GM12872 (cell line): ENCODE measurements around the gene CLEC2D.

ENCODE experiments used
- CTCF ChIP-seq: IDR thresholded peaks from 3 replicates; pipeline ENCODE4 v1.5.1; 2011; ENCODE audit warnings: low read depth, mild to moderate bottlenecking, low read length, moderate library complexity; ENCODE audit not compliant: insufficient read depth

CLEC2D gene

GRCh38 chr12:9662488-9662887, 7.0 kb upstream of the CLEC2D start:
- no peak for TF ChIP-seq CTCF

GRCh38 chr12:9667403-9668160, 1.9 kb upstream of the CLEC2D start:
- no peak for TF ChIP-seq CTCF

- TF ChIP-seq CTCF = no peak
Measured at GRCh38 chr12:9668161-9669018, 1.1 kb upstream of the CLEC2D start.

- TF ChIP-seq CTCF = no peak
Measured at GRCh38 chr12:9669019-9669326, 540 bp upstream of the CLEC2D start.

GRCh38 chr12:9673404-9674225, 4.1 kb downstream of the CLEC2D start:
- TF ChIP-seq CTCF = no peak

GRCh38 chr12:9674226-9674590, 4.7 kb downstream of the CLEC2D start:
- TF ChIP-seq CTCF = no peak

GRCh38 chr12:9685915-9686314, 16.4 kb downstream of the CLEC2D start:
- no peak for TF ChIP-seq CTCF
